K562 (cell line): Measurements from ENCODE around the gene HPS5. TPM values are rescaled to one million over a fixed set of nuclear protein-coding genes. Genes with fewer than 3 reads are reported as not detected.

Source experiments
- AFF1 ChIP-seq, 2 experiments: fragments of 450-650 bp; IDR thresholded peaks; 2 replicates each; pipeline ENCODE4 v1.6.1; 2018; ENCODE audit warnings: mild to moderate bottlenecking in 2 of 2, low read depth in 1 of 2; ENCODE audit not compliant: partially characterized antibody in 2 of 2
- BHLHE40 ChIP-seq: IDR thresholded peaks from 2 replicates; pipeline ENCODE4 v1.6.1; 2011; ENCODE audit warnings: low read length, improper control_type of control experiment
- BRF1 ChIP-seq: IDR thresholded peaks from 3 replicates; pipeline ENCODE4 v1.6.1; 2011; ENCODE audit warnings: borderline replicate concordance, mild to moderate bottlenecking; ENCODE audit not compliant: insufficient read length; ENCODE audit errors: extremely low read depth
- CSDE1 ChIP-seq, 2 experiments: fragments of 450-650 bp; IDR thresholded peaks; 2 replicates each; pipeline ENCODE4 v1.6.1; 2016; ENCODE audit warnings: mild to moderate bottlenecking in 1 of 2
- FOSL1 ChIP-seq: fragments of 200-800 bp; sonication (Bioruptor generic); conservative IDR thresholded peaks from 2 replicates; pipeline ENCODE4 v1.6.1; 2016; ENCODE audit warnings: missing genetic modification characterization, missing compliant biosample characterization
- FOXA1 ChIP-seq: fragments of 450-650 bp; IDR thresholded peaks from 2 replicates; pipeline ENCODE4 v1.6.1; 2016; ENCODE audit warnings: mild to moderate bottlenecking, borderline replicate concordance
- FOXP1 ChIP-seq: sonication (generic); formaldehyde crosslinking; IDR thresholded peaks from 2 replicates; pipeline ENCODE4 v1.8.0; 2022; ENCODE audit warnings: mild to moderate bottlenecking, missing genetic modification reagents
- KDM4B ChIP-seq, 2 experiments: fragments of 450-650 bp in 1 of 2; sonication (generic) in 1 of 2; IDR thresholded peaks; 2 replicates each; pipeline ENCODE4 v1.6.1; 2016 to 2017; ENCODE audit warnings: borderline replicate concordance in 2 of 2, antibody characterized with exemption in 1 of 2, low read depth in 1 of 2, mild to moderate bottlenecking in 1 of 2
- POLR2G ChIP-seq: fragments of 200-400 bp; formaldehyde crosslinking; IDR thresholded peaks from 2 replicates; pipeline ENCODE4 v1.6.1; 2017; ENCODE audit warnings: low read depth, mild to moderate bottlenecking, antibody characterized with exemption, low read length, moderate library complexity
- SMC3 ChIP-seq: conservative IDR thresholded peaks from 2 replicates; pipeline ENCODE4 v1.6.1; 2011; ENCODE audit warnings: low read depth, low read length, improper control_type of control experiment; ENCODE audit not compliant: insufficient read depth
- SOX6 ChIP-seq: fragments of 450-650 bp; IDR thresholded peaks from 2 replicates; pipeline ENCODE4 v1.6.1; 2014; ENCODE audit warnings: mild to moderate bottlenecking
- TOE1 ChIP-seq, 2 experiments: fragments of 450-650 bp in 1 of 2; sonication (generic) in 1 of 2; formaldehyde crosslinking in 1 of 2; IDR thresholded peaks; 2 replicates each; pipeline versions ENCODE4 v1.7.1 to v1.8.0; 2016 to 2022; ENCODE audit warnings: borderline replicate concordance in 2 of 2, mild to moderate bottlenecking in 2 of 2, antibody characterized with exemption in 1 of 2, inconsistent platforms in 1 of 2, low read depth in 1 of 2, missing genetic modification reagents in 1 of 2, moderate library complexity in 1 of 2
- ZBED1 ChIP-seq: IDR thresholded peaks from 2 replicates; pipeline ENCODE4 v1.6.1; 2014
- ZFPM2 ChIP-seq: fragments of 250-450 bp; sonication (Bioruptor Pico); IDR thresholded peaks from 2 replicates; pipeline ENCODE4 v1.5.1; 2022; ENCODE audit warnings: mild to moderate bottlenecking
- ZKSCAN3 ChIP-seq: fragments of 250-450 bp; sonication (Bioruptor Pico); IDR thresholded peaks from 2 replicates; pipeline ENCODE4 v1.4.0; 2020
- ZSCAN32 ChIP-seq: fragments of 450-650 bp; formaldehyde crosslinking; IDR thresholded peaks from 2 replicates; pipeline ENCODE4 v1.4.0; 2020; ENCODE audit warnings: mild to moderate bottlenecking, moderate library complexity
- polyA plus RNA-seq, 8 experiments: library from polyadenylated mRNA; depleted of rRNA in 4 of 8; stranded (reverse) in 5 of 8; unstranded in 3 of 8; fragments of >200 nt; fragmentation: Nextera tagmentation in 2 of 8; fragmentation: Illumina TruSeq in 1 of 8; extraction: Ambion mirVana in 2 of 8; extraction: Trizol in 1 of 8; gene quantifications; 2 replicates each; pipeline versions ENCODE4 v1.2.1 to v1.2.3, GENCODE V29; 2011 to 2014; ENCODE audit warnings: inconsistent platforms in 1 of 8, missing spikeins in 1 of 8
- total RNA-seq, 7 experiments: library from RNA; depleted of rRNA in 6 of 7; stranded (reverse); fragments of >200 nt in 6 of 7; fragmentation: Illumina TruSeq in 2 of 7; extraction: Trizol in 2 of 7; gene quantifications; 2 replicates each; pipeline versions ENCODE4 v1.2.1 to v1.2.3, GENCODE V29; 2011 to 2021; ENCODE audit warnings: low replicate concordance in 1 of 7
- TF ChIP-seq, protein P1 (sequence below): IDR thresholded peaks from 2 replicates; pipeline ENCODE4 v1.6.1; 2016; ENCODE audit warnings: missing genetic modification characterization, missing compliant biosample characterization

HPS5 gene
- total and polyA plus RNA-seq, 9 of the 15 experiments (the other 6 are each of a cell fraction or from before 2014, with no cell fraction given): 12.2 to 28.1 (median 16.8) TPM

- TF ChIP-seq POLR2G: 0 out of 2 replicates have a peak, but pooled peaks have one; percentile 9
- TF ChIP-seq KDM4B (IDR thresholded peaks at IDR 0.05; ENCODE audit: borderline replicate concordance in 2 of 2, low read depth in 1 of 2): no peak
- TF ChIP-seq, protein P1, sequence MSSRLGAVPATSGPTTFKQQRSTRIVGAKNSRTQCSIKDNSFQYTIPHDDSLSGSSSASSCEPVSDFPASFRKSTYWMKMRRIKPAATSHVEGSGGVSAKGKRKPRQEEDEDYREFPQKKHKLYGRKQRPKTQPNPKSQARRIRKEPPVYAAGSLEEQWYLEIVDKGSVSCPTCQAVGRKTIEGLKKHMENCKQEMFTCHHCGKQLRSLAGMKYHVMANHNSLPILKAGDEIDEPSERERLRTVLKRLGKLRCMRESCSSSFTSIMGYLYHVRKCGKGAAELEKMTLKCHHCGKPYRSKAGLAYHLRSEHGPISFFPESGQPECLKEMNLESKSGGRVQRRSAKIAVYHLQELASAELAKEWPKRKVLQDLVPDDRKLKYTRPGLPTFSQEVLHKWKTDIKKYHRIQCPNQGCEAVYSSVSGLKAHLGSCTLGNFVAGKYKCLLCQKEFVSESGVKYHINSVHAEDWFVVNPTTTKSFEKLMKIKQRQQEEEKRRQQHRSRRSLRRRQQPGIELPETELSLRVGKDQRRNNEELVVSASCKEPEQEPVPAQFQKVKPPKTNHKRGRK (tag): no peak
- no peak for TF ChIP-seq FOXP1 (CRISPR knock-in tag)
- TF ChIP-seq CSDE1 (IDR thresholded peaks at IDR 0.05): no peak
- TF ChIP-seq ZKSCAN3 (CRISPR knock-in tag): no peak
- TF ChIP-seq TOE1 (IDR thresholded peaks at IDR 0.05; ENCODE audit: borderline replicate concordance): no peak
- no peak for TF ChIP-seq TOE1 (CRISPR knock-in tag; IDR thresholded peaks at IDR 0.05; ENCODE audit: borderline replicate concordance, low read depth)
- no peak for TF ChIP-seq ZFPM2
- TF ChIP-seq FOXA1: no peak
- TF ChIP-seq BHLHE40: no peak
- TF ChIP-seq AFF1 (IDR thresholded peaks at IDR 0.05; ENCODE audit: low read depth in 1 of 2, partially characterized antibody in 2 of 2): no peak
- no peak for TF ChIP-seq SMC3
- TF ChIP-seq ZBED1: no peak
- peak; percentile 67 for TF ChIP-seq FOSL1 (tag)
- no peak for TF ChIP-seq BRF1
- TF ChIP-seq SOX6: peak; percentile 72; the same call in 1 of the 2 replicates
- no peak for TF ChIP-seq ZSCAN32 (CRISPR knock-in tag)
These were observed 7.4 kb upstream of the HPS5 start (continued) for GRCh38 chr11:18329196-18329870.
